ENCODE data around the gene KLHDC4. TPM values are rescaled to one million over a fixed set of nuclear protein-coding genes. Genes with fewer than 3 reads are reported as not detected.

Gene KLHDC4
- total RNA-seq, 2 experiments from 2014 or later: 147 to 233 TPM

- POLR2A ChIA-PET: interaction anchor here (0.5 to 3.1 kb wide), 10 partner anchors 8 to 1970 kb away, joined by 3 to 19 read pairs (median 5); no protein-coding TSS in a partner anchor
- Histone ChIP-seq H3K36me3 (ENCODE audit: insufficient read depth, low read length) (peaks cover 86% of the 10 kb centered on the region), H3K79me2 (ENCODE audit: insufficient read depth, low read depth, low read length) (peaks cover 36% of the 10 kb centered on the region; the same call in 1 of the 2 replicates), H3K9me3 (ENCODE audit: low read length) (no peaks in the 10 kb centered on the region), H3K4me2 (ENCODE audit: low read length) (peak overlapping the region; percentile 63), H3K27ac (ENCODE audit: low read depth, low read length, poor library complexity, severe bottlenecking) (peak overlapping the region; percentile 94), H3K4me3 (ENCODE audit: low read depth, low read length, poor library complexity, severe bottlenecking) (peak overlapping the region; percentile 30), H3K4me1 (ENCODE audit: insufficient read depth, low read length, poor library complexity, severe bottlenecking) (peaks cover 70% of the 10 kb centered on the region), H2AFZ (ENCODE audit: low read length) (no peak overlapping the region; the same call in 1 of the 2 replicates), H4K20me1 (ENCODE audit: insufficient read depth, low read length) (no peaks in the 10 kb centered on the region), H3K9me2 (ENCODE audit: insufficient read depth, low read length) (no peaks in the 10 kb centered on the region)
- intact Hi-C loops (cut with micrococcal nuclease; ENCODE audit: unreplicated experiment): loop anchor here (5.0 kb wide), 1 partner anchor 43 kb away; the partner anchor contains the start of gene KLHDC4
- no TSS peak for BruUV-seq (replicated peaks)
- CTCF ChIA-PET (ENCODE audit: unreplicated experiment): interaction anchor here (1.2 to 1.3 kb wide), 2 partner anchors 22 to 26 kb away, joined by 3 to 8 read pairs; no protein-coding TSS in a partner anchor
- DNase-seq (ENCODE audit: low spot score): peak; percentile 89
- TF ChIP-seq CTCF (conservative IDR thresholded peaks at IDR 0.05; ENCODE audit: low read length) (no peak), EZH2phosphoT487 (IDR thresholded peaks at IDR 0.05; ENCODE audit: borderline replicate concordance, low read depth, low read length) (no peak)
Measured at GRCh38 chr16:87724490-87725291, 41.1 kb downstream of the KLHDC4 start.

DNA sequence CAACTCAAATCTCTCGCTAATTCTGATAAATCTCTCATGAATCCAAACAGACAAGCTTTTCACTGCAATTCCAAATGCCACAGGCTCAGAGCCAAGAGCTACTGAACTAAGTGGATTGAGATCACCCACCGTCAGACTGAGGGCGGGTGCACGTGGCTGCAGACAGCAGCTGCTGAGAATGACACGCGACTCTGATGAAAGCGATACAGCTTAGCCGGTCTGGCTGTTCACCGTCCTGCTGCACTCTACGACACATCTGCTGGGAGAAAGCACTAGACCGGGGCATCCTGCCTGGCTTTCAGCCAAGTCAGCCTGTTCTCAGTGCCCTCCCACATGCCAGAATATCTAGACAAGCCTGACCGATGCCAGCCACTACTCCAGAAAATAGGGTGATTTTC lies 42.6 kb downstream of the KLHDC4 start:
- Histone ChIP-seq H3K79me2 (ENCODE audit: insufficient read depth, low read depth, low read length) (peaks cover 36% of the 10 kb centered on the region; the same call in 1 of the 2 replicates), H3K4me2 (ENCODE audit: low read length) (peak overlapping the region; percentile 63), H3K4me1 (ENCODE audit: insufficient read depth, low read length, poor library complexity, severe bottlenecking) (peaks cover 55% of the 10 kb centered on the region), H3K9me2 (ENCODE audit: insufficient read depth, low read length) (no peaks in the 10 kb centered on the region), H3K4me3 (ENCODE audit: low read depth, low read length, poor library complexity, severe bottlenecking) (peak overlapping the region; percentile 30), H3K36me3 (ENCODE audit: insufficient read depth, low read length) (peaks cover 83% of the 10 kb centered on the region), H4K20me1 (ENCODE audit: insufficient read depth, low read length) (no peaks in the 10 kb centered on the region), H3K27ac (ENCODE audit: low read depth, low read length, poor library complexity, severe bottlenecking) (peak overlapping the region; percentile 94), H3K9me3 (ENCODE audit: low read length) (no peaks in the 10 kb centered on the region), H2AFZ (ENCODE audit: low read length) (no peak overlapping the region)
- POLR2A ChIA-PET: interaction anchor here (1.1 to 3.1 kb wide), 4 partner anchors 9 to 39 kb away, joined by 3 to 19 read pairs (median 8); no protein-coding TSS in a partner anchor
- BruUV-seq (replicated peaks): no TSS peak
- CTCF ChIA-PET (ENCODE audit: unreplicated experiment): interaction anchor here (0.6 to 0.7 kb wide), 3 partner anchors 21 to 25 kb away, joined by 3 read pairs; no protein-coding TSS in a partner anchor
- DNase-seq (ENCODE audit: low spot score): peak; percentile 97
- intact Hi-C loops (cut with micrococcal nuclease; ENCODE audit: unreplicated experiment): loop anchor here (1.0 to 5.0 kb wide), 2 partner anchors 22 to 44 kb away; partner anchors contain the start of gene KLHDC4
- TF ChIP-seq CTCF (conservative IDR thresholded peaks at IDR 0.05; ENCODE audit: low read length): no peak
- TF ChIP-seq EZH2phosphoT487 (IDR thresholded peaks at IDR 0.05; ENCODE audit: borderline replicate concordance, low read depth, low read length): no peak

Measured in OCI-LY7 (cell line).